Forelimb muscle (tissue), 1 donor: ENCODE measurements around the gene PEX3. TPM values are rescaled to one million over a fixed set of nuclear protein-coding genes. Genes with fewer than 3 reads are reported as not detected.

Source experiments
- DNase-seq: peaks from one replicate; pipeline ENCODE4 v3.0.0-alpha.2; 2013; ENCODE audit warnings: low read depth
- polyA plus RNA-seq: library from polyadenylated mRNA; unstranded; fragments of 120-200 nt; gene quantifications from one replicate; pipeline ENCODE4 v1.2.1, GENCODE V29; 2013; ENCODE audit not compliant: insufficient read length

Gene PEX3, protein sequence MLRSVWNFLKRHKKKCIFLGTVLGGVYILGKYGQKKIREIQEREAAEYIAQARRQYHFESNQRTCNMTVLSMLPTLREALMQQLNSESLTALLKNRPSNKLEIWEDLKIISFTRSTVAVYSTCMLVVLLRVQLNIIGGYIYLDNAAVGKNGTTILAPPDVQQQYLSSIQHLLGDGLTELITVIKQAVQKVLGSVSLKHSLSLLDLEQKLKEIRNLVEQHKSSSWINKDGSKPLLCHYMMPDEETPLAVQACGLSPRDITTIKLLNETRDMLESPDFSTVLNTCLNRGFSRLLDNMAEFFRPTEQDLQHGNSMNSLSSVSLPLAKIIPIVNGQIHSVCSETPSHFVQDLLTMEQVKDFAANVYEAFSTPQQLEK
- polyA plus RNA-seq: 13.0 TPM

DNA sequence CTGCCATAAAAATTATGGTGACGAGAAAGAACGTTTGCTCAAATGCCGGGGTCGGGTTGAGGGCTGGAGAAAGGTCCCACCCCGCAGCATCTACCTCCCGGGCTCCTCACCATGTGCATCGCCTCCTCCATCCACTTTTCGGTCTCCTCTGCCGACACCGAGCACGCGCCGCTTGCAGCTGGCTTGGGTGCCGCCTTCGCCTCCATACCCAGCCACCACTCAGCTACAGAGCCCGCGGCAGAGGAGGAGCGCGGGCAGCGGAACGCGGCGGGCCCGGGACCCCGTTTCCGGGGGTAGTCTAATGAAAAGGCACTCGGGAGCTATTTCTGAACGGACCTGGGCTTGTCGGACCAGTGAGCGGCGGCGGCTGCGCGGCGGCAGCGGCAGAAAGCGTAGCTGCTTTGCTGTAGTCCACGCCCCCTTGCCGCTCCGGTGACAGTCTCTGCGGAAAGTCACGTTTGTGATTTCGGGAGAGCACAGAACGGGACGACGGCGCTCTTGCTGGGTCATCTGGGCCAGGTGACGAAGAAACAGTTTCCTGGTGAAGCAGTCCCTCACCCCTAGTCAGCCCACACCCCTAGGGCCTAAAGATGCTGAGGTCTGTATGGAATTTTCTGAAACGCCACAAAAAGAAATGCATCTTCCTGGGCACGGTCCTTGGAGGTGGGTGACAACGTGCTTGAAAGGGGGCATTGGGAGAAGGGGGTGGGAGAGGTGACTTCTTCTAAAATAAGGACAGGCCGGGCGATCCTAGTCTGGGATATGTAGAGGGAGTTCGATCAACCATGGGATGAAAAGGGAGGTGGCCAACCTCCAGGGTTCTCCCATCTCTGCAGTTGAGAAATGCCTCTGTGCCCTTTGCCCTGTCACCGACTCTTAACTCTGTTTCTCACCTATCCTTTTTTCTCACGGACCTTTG lies at the start of gene PEX3, which contains the start of gene ADAT2:
TSS of gene PEX3 (plus strand) at position 353 of the 919 bp plus-strand sequence. CDS start at position 591, 238 bp downstream.
TSS of gene ADAT2 (minus strand) at position 243 of the 919 bp plus-strand sequence. CDS start at position 206, 37 bp downstream.
- peak; percentile 64 for DNase-seq

DNA sequence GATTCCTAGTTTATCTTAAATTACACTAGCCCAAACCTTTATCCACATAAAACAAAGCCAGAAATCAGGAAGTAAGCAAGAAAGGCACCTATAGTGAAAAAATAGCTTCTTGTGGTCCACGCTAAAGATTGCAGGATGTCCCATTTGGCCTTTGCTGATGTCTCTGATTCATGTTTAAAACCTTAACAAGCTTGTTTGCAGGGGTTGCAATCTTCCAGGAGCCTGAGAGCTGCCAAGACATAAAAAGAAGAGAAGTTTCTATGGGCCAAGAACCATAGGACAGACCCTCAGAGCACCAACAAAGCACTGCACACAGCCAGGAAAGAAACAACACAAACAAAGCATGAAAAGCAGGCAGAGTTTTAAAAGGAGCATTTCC lies 49.5 kb upstream of the PEX3 start:
- DNase-seq: no peak

DNA sequence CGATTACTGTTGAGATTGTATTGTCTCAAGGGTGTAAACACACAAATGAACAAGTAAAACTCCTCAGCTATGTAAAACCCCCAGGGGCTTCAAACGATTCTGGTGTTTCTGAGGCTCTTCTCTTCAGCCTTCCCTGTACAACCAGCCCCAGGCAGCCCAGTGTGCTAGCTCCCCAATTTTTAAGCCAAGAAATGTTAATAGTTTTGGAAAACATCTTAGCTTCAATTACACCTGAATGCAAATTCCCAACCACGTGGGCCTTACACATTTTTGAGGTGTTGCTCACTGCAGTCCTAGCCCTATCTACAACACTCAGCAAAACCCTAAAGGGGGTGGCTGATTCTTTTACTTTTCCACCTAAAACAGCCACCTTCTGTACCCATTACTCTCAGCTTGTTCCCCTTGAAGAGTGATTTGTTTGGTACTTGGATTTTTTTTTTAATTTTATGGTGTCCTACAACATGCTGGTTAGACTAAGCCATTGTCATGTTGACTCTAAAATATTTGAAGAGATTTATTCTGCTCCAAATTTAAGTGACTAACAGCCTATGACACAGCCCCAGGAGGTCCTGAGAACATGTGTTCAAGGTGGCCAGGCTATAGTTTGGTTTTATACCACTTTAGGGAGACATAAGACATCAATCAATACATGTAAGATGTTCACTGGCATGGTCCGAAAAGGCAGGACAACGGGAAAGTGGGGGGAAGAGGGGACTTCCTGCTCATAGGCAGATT lies 48.8 kb upstream of the PEX3 start:
- DNase-seq: no peak

DNA sequence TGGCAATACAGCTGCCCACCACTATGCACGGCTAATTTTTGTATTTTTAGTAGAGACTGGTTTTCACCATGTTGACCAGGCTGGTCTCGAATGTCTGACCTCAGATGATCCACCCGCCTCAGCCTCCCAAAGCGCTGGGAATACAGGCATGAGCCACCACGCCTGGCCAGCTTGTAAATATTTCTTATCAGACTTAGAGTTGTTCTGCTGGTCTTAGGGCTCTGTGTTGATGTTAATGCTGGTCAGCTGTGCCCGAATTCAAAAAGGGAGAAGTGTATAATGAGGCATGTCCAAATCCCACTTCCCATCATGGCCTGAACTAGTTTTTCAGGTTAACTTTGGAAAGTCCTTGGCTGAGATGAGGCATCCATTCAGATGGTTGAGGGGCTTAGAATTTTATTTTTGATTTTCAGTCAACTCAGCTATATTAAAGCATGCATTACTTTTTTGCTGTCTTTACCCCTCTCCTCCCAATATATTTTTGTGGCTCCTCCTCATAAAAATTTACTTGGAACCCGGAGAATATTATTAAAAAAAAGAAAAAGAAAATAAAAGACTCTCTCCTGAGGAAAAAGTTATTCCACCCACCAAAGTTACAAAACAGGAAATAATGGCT lies 47.8 kb upstream of the PEX3 start:
- DNase-seq: no peak

DNA sequence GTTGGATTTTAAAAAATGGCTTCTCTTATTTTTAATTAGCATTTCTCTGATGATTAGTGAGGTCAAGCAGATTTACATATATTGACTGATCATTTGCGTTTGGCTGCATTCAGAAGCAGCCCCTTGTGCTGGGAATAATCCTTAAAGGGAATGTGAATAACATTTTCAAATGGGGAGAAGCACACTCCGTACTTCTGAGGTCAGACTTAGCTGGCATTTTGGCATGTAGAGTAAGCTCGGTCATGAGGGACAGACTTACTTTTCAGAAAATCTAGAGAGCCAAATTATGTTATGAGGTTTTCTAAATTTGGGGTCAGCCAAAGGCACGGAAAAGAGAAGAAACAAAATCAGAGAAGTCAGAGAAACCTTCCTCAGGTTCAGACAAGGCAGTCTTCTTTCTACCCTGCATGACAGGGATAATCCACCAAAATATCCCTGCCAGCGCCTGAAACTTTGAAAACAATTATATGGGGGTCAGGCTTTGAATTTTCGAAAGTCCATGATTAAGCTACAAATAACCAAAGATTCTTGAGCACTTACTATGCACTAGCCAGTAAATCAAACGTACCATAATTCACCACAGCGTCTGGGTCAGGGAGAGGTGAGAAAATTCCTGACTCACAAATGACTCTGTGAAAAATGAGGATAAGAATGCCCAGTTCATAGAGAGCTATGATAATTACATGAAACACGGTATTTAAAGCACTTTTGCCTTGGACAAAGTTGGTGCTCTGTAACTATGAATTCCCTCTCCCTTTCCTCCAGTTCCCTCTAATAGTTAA lies 45.0 kb upstream of the PEX3 start:
- no peak for DNase-seq

DNA sequence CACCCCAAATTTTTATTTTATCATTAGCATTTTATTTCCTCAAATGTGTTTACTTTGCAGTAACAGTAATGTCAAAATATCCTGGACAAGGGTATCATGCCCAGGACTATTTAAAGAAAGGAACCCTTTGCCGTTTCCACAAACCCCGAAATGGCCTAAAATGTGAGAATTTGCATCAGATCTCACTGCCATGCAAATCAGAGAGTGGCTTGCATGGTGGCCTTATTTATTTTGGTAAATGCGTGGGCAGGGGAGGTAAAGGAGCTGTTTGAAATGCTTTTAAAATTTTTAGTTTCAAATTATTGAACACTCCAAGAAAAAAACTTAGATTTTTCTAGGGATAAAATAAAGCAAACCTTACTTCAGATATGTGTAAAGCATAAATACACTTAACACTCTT lies 43.9 kb upstream of the PEX3 start:
- no peak for DNase-seq

DNA sequence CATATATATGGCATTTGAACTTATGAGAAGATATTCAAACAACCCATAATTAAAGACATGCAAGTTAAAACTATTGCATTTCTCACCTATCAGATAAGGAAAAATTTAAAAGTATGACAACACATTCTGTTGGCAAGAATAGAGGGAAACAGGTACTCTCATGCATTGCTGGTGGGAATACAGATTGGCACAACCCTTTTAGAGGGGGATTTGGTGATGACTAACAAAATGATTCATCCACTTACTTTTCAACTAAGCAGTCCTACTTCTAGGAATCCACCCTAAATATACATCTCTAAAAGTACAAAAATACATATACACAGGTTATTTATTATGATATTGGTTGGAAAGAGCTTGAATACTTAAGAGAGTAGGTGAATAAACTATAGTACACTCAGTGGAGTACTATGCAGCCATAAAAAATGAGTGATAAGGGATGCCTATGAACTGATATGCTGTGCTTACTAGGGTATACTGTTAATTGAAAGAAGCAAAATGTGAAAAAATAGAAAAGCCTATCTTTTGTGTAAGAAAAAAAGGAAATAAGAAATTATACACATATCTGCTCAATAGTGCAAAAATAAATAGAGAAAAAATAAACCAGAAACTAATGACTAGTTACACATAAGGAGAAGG lies 42.3 kb upstream of the PEX3 start:
- no peak for DNase-seq

DNA sequence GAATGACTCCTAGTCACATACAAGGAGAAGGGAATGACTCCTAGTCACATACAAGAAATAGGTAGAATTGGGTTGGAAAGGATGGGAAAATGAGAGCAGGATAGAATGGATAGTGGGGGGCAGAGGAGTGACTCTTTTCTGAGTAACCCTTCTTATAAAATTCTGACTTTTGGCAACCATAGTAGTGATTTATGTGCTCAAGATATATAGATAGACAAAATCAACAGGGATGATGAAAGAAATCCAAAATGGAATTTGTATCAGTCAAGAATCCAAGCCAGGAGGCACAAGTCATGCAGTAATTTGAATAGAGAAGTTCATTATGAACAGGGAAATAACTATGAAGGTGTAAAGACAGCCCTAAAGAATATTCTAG lies 41.8 kb upstream of the PEX3 start:
- no peak for DNase-seq

DNA sequence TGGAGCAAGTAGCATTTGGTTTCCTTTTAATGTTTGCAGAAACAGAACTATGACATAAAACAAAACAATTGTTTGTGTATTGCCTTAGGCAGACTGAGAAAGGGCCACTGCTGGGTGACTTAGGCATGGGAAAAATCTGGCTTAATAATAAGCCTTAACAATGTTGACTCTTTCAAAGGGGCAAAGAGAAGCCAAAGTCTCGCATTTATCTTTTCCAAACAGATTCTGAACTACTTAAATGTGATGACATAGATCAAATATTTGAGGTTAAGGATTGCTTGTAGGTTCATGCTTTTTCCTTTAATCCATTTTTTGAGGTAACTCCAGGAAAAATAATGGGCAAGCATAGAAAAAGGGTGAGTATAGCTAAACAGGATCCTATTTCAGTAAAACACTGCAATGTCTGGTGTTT lies 39.7 kb upstream of the PEX3 start:
- DNase-seq: no peak

DNA sequence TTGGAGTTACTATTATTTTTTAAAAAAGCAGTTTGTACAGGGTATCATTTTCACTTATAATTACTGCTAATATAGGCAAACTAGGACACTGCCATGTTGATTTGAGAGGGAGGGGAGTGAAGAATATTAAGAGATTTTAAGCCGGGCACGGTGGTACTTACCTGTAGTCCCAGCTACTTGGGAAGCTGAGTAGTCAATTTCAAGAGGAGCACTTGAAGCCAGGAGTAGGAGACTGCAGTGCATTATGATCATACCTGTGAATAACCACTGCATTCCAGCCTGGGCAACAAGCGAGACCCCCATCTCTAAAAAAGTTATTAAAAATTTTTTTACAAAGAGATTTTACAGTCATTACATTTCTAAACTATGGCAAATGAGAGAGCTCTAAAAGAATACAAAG lies 35.8 kb upstream of the PEX3 start:
- DNase-seq: no peak

DNA sequence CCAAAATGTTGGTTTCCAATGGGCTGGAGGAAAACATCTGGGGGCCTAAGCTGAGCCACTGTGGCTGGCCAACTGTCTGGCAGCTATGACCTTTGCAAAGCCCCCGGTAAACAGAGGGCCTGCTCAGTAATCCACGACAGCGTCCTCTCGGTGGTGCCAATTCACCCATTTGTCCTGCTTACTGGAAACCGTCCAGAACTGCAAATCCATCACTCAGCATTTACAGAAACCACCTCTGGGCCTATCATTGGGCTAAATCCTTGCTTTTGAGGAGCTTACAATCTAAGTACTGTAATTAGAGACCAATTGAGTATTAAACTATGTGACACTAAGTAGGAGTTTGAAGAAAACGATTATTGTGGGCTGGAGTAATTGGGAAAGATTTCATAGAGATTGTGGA lies 31.1 kb upstream of the PEX3 start:
- no peak for DNase-seq

DNA sequence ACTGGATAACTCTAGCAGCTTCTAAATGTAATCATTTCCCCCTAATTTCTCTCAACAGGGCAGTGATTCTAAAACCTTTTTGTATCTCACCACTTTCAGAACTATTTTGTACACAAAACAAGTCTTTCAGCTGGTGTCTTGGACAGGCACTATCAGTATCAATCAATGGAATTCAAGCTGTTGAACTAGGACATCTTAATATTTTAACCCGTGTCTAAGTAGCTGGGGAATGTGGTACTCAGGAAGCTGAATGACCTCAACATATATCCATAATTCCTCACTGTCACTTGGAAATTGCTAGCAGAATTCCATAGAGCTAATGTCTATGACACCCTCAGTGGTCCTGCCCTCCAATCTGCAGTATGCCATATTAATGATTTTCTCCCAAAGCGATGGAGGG lies 24.6 kb upstream of the PEX3 start:
- no peak for DNase-seq

DNA sequence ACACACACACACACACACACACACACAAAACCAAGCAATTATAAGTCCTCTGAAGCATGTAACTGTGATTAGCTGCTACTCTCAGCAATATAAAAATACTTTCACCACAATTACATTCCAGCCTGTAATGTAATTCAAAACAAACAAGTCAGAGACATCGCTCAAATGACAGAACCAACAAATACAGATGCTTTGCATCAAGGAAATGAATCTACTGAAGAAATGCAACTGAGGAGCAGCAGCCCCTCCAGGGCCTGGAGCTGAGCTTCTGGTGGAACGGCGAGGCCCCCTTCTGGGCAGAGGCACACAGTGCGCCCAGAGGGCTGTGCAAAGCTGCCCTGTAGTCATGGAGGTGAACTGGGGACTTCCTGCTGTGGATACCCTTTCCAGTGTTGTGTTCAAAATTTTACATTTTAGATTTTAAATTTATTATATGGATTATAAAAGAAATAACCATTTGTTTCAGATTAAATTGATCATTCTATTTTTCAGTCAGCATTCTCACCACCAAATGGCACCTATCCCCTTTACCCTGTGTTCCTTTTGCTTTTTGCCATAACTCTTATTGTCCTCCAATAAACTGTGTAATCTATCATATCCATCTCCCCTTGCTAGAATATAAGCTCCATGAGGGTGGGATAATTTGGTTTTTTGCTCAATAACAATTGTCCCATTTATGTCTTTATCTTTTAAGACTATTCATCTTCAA lies 23.3 kb upstream of the PEX3 start:
- peak; percentile 63 for DNase-seq

DNA sequence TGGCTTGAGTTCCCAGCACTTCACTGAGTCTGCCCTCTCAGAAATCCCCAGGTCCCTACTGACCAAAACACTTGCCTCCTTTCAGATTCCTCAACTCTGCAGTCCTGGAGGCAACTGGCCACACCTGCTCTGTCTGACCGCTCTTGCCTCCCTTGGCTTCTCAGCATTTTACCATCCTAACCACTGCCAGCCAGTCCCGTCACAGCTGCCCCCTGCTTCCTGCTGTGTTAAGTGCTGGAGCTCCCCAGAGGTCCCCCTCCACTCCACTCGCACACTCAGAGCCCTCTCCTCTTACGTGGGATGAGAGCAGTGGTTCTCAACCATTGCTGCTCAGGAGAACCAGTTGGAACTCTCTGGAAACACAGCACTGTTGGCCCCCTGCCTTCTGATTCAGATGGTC lies 20.6 kb upstream of the PEX3 start:
- DNase-seq: no peak

DNA sequence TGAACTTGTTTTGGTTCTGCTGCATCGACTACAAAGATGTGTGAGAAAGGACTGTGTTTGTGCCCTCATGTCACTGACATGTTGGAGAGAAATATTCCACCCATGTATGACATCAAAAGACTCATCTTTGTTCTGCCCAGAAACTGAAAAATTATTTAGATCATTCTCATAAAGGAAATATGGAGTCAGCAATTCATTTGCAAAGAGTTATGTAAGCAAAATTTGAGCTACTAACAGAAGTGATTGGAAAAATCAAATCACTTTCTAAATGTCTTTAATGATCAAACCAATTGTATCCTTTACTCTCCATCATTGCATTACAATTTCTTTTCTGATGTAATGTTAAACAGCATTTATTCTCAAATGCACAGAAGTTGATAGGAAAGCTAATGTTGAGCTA lies 19.4 kb upstream of the PEX3 start:
- no peak for DNase-seq

DNA sequence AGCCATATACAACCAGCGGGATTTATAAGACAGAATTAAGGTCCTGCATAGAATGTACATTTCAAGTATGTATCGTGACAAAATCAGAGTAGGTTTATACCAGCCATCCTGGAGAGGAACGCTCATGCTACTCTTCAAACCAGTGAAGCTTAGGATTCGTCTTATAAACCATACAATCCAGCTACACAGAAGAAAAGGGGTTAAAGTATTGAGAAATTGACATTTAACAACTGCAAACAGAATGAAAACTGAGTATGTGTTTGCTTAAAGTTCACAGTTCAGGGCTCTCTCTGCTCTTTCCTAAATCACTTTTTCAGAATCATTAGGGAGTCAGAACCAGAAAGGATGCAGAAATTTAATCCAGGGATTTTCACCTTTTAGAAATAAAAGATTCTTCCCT lies 18.0 kb upstream of the PEX3 start:
- no peak for DNase-seq

DNA sequence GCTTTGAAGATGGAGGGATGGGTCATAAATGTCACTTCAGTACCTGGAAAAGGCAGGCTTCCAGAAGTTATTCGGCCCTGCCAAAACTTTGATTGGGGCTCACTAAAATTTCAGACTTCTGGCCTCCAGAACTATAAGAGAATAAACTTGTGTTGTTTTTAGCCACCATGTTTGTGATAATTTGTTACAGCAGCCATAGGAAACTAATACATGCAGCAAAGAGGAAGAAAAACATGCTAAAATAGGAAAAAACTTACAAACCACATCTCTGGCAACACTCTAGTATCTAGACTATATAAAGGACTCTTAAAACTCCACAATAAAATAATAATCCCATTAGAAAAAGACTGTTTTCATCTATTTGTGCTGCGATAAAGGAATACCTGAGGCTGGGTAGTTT lies 9.6 kb upstream of the PEX3 start:
- DNase-seq: no peak

DNA sequence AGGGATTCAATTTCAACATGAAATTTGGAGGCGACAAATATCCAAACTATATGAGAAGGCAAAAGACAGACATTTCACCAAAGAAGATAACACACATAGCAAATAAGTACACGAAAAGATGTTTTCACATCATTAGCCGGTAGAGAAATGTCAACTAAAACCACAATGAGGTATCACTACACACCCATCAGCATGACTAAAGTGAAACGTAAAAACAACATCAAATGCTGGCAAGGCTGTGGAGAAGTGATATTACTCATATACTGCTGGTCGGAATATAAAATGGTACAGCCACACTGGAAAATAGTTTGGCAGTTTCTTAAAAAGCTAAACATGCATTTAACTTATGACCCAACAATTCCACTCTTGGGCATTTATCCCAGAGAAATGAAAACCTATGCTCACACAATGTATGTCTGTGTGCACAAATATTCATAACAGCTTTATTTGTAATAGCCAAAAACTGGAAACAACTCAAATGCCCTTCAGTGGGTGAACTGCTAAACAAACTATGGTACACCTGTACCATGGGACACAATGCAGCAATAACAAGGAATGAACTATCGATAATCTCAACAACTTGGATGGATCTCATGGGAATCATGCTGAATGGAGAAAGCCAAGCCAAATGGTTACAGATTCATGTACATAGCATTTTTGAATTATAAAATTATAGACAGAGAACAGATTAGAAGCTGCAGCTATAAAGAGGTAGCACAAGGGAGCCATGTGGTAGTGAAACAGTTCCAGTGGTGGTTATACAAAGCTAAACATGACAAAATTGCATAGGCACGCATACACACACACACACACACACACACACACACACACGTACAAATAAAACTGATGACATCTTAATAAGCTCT lies 8.7 kb upstream of the PEX3 start:
- no peak for DNase-seq

DNA sequence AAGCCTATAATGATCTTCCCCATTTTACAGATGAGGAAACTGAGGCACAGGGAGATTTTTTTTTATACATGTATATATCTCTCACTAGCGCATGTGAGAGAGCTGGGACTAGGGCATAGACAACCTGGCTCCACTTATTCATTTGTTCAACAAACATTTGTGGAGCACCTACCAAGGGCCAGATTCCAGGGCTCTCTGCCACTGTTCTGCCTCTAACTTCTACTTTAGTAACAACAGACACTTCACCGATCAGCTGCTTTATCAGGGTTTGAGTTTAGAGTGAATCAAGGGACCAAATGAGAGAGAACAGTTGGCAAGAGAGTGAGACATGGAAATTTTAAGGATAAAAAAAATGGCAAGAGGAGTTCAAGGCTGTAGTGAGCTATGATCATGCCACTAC lies 7.5 kb upstream of the PEX3 start:
- no peak for DNase-seq
